NCI-H446 (cell line): Measurements from ENCODE around the gene RAPGEF4.
"Not testable (repeated sequence)": the region's sequence is repeated elsewhere in the genome, so short reads cannot be mapped to it uniquely, and the experiment has no call there.

ENCODE experiments used
- DNase-seq, 2 experiments: peaks; one replicate each; lab custom pipeline; 2025; lab: John Stamatoyannopoulos, UW

The RAPGEF4 gene

GRCh38 chr2:172774302-172774701, 38.7 kb downstream of the RAPGEF4 start:
- no peak for DNase-seq

GRCh38 chr2:172775319-172775718, 39.7 kb downstream of the RAPGEF4 start:
- peak in 1 of 2 experiments; percentile 70 for DNase-seq

GRCh38 chr2:172777431-172777830, 41.8 kb downstream of the RAPGEF4 start:
- DNase-seq, result no peak

GRCh38 chr2:172782506-172783164, 47.0 kb downstream of the RAPGEF4 start:
- no peak for DNase-seq

DNA sequence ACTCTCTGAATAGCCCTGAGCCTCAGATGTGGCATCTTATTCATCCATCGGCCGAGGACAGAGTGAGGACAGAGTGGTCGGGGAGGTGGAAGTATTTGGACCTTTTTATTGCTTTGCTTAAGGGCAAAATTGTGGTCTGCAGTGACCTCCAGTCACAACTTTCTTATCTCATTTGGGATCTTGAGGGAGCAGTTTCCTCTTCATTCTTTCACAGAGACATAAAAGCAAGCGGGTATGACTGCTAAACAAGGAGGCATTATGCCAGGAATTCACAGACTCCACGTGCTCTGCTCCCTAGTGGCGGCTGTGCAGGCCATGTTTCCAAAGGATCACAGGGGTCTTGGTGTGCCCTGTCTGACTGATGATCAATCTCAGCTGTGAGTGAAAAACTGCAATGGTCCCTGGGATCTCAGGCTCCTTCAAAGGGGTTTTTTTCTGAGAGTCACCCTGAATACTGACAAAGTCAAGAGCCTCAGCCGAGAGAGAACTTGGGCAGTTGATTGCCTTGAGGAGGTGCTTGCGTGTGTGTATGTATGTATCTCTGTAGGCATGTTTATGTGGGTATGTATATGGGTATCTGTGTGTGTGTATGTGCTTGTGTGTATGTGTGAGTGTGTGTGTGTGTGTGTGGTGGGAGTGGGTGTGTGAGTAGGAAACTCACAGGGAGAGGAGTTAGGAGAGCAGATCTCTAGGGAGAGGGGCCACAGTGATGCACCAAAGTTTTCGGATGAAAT, 47.7 kb downstream of the RAPGEF4 start:
- peak in 1 of 2 experiments; percentile 27 for DNase-seq

GRCh38 chr2:172788871-172789270, 53.2 kb downstream of the RAPGEF4 start:
- no peak for DNase-seq

DNA sequence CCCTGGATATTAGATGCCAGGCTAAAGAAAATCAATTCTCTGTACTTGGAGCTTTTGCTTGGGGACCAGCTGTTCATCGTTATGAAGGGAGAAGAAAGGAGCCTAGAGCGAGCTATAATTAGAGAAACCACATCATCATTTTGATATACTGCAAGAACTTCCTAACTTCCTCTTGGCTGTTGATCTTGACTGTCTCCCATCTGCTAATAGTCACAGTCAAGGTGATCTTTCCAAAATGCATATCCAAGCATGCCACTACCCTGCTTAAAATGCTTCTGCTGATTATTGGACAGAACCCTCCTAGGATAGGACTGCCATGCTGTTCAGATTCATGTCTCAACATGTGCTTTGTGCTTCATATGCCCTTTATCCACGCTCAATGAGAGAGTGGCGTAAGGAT, 54.8 kb downstream of the RAPGEF4 start:
- no peak for DNase-seq

DNA sequence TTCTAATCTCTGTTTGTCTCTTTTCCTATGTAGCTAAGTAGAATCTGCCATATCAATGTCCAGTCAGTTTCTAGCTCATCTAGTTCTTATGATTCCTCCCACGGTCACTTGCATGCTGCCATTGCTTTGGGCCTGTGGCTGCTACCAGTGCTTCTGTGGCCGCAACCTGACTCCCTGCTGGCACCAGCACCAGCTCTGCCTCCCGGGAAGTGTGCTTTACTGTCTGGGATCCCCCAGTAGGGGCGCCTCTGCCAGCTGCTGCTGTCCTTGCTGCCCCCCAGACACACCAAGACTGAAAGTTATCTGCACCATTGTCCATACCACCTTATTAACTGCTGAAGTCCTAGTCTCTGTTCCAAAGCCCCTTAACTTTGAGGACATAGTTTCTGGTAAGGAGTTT, 56.3 kb downstream of the RAPGEF4 start:
- no peak for DNase-seq

GRCh38 chr2:172792711-172793110, 57.1 kb downstream of the RAPGEF4 start:
- no peak for DNase-seq

DNA sequence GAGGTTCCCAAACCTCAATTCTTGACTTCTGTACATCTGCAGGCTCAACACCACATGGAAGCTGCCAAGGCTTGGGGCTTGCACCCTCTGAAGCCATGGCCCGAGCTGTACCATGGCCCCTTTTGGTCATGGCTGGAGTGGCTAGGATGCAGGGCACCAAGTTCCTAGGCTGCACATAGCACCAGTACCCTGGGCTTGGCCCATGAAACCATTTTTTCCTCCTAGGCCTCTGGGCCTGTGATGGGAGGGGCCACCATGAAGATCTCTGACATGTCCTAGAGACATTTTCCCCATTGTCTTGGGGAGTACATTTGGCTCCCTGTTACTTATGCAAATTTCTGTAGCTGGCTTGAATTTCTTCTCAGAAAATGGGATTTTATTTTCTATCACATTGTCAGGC, 67.7 kb downstream of the RAPGEF4 start:
- DNase-seq, result not testable (repeated sequence)

- DNase-seq, result no peak
Measured at GRCh38 chr2:172804423-172804822, 68.8 kb downstream of the RAPGEF4 start.

DNA sequence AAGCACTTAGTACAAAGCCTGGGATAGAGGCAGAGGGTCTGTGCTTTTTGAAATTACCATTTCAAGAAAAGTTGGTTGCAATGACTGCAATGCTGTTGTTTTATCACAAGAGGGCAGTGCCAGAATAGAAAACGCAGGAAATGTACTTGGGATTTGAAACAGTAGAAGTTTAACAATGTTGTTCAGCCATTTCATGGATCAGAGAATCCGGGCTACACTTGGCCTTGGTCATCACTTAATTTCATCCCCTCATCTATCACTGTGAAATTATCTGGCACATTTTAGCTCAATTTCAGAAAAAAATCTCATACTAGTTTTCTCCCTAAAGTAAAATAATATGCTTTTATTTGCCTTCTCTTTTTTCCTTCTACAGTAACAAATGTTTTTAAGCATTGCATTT, 70.8 kb downstream of the RAPGEF4 start:
- DNase-seq, result peak; percentile 22 to 72

DNA sequence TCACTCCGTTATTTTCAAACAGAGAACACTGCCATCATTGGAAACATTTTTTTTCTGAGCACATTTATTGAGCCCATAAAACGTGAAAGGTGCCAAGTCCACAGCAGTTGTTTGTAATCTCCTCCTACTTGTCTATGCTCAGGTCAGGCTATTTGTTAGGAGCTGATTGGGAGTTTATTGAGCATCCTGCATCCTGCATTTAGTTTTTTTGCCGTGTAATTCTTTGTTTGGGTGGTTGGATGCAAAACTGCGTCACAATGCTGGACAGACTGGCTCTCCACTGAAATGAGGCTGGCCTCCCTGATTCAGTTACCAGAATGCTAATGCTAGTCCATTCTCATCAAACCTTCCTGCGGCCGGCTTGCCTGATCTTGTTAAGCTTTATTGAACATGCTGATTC, 71.4 kb downstream of the RAPGEF4 start:
- no peak for DNase-seq

DNA sequence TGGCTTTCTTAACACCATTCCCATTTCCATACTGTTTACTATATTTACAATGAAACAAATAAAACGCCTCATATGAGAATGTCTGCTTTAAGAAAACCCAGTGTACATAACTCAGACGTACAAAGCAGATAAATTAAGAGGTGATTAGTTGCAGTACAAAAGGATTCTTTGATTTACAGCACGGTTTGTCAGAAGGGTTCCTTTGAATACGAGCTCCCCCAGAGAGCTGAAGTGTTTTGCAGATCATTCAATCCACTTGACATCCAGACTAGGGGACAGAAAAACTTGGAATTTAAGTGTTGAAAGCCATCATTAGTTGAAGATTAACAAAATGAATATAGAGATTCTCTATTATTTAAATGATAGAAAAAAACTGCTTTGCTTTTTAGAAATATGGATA, 72.5 kb downstream of the RAPGEF4 start:
- no peak for DNase-seq

DNA sequence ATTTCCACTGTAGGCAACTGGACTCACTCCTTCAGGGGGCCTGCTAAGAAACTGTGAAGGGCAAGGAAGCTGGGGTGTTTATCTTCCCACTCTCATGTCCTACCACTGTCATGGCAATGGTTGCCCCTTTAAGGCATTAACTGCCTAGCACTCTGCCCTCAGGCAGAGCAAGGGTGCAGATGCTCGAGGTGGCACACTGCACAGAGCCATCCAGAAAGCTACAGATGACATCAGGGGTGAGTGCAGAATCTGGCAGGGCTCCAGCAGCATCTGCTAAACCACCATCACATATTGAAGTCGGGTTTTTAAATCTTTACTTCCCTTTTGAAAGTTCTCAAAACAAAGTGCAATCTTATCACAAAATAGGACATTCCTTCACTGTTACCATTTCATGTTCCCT, 75.4 kb downstream of the RAPGEF4 start:
- peak in 1 of 2 experiments; percentile 47 for DNase-seq

- DNase-seq, result no peak
Measured at GRCh38 chr2:172812158-172812744, 76.6 kb downstream of the RAPGEF4 start.

- DNase-seq, result peak in 1 of 2 experiments; percentile 11
Measured at GRCh38 chr2:172813314-172813888, 77.8 kb downstream of the RAPGEF4 start.

DNA sequence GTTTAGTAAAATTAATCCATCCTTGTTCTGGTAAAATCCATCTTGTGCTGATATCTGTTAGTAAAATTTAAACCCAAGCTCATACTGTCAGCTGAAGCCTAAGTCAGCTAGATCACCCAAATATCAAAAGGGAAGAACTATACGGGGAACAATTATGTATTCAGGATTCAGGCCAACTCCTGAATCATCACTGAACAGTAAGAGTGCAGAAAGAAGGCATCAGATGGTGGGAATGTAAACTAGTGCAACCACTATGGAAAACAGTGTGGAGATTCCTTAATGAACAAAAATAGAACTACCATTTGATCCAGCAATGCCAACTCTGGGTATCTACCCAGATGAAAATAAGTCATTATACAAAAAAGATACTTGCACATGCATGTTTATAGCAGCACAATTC, 81.8 kb downstream of the RAPGEF4 start:
- no peak for DNase-seq

- DNase-seq, result no peak
Measured at GRCh38 chr2:172819943-172820342, 84.3 kb downstream of the RAPGEF4 start.

- no peak for DNase-seq
Measured at GRCh38 chr2:172821370-172822338, 86.0 kb downstream of the RAPGEF4 start.

DNA sequence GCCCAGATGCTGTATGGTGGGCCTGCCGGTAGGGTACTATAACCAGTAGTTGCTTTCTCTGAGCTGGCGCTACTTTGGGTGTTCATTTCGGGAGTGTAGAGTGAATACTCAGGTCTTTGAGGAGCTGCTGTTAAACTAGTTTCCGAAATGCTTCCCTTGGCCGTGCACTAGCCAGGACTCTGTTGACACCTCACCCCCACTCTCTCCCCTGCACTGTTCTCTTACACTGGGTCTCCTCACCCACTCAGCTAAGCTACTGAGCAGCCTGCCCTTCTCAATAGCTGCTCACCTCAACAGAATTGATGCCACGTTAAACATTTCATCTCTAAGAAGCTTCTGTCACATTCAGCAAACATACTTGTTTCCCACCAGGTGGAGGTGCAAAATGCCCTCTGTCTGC, 86.9 kb downstream of the RAPGEF4 start:
- DNase-seq, result no peak
